Femur (tissue), 1 donor: Measurements from ENCODE around the gene ELK3.
A peak's percentile ranks its signal among the peaks of the same experiment; 100 is the strongest.

Experiments used
- DNase-seq: peaks from one replicate; pipeline ENCODE4 v3.0.0-alpha.2; 2017

The ELK3 gene

DNA sequence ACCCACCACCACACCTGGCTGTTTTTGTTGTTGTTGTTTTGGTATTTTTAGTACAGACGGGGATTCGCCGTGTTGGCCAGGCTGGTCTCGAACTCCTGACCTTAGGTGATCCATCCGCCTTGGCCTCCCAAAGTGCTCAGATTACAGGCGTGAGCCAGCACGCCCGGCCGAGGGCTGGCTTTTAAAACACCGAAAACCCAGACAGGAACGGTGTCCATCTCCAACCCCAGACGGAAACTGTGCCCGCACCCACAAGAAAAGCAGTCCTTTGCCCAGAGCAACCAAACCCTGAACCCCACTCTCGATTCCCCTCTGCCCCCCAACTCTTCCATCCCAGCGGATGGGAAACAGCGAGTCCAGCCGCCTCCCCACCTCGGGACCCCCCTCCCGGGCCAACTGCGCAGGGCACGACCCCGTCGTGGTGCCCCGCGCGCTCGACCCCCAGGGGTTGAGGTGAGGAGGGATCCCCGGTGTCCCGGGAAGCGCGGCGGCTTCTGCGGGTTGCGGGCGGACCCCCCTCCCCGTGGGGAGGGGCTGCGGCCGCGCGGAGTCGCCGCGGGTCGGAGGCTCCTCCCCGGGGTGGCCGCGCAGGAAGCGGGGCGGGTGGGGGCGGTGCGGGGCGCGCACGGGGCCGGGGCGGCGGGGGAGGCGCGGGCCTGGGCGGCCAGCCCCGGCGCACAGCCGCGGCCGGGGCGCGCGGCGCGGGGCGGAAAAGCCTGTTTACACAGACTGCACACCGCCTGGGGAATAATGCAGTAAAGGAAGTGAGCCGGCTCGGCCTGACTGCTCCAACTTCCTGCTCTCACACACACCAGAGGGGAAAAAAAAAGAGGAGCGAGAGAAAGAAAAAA is at the start of gene ELK3:
TSS of gene ELK3 (plus strand) at position 651 of the 851 bp plus-strand sequence.
- peak; percentile 80 for DNase-seq

GRCh38 chr12:96146747-96147146 is 47.4 kb upstream of the ELK3 start:
- DNase-seq, result no peak

DNA sequence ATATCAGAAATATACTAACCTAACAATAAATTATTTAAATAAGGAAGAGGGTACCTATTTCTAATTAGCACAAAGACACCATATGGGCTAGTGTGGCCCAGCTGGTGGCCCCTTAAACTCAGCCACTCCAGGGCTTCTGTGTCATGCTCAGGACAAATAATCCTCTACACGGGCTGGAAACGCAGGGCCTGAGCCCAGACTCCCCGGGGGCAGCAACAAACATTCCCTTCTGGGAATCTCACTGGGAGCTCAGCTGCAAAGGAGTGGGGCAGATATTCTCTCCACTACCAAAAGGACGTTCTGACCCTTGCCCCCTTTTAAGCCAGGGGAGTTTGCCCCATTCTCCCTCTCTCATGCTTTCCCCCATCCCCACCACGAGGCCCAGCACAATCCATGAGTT is 43.7 kb upstream of the ELK3 start:
- DNase-seq, result no peak

DNA sequence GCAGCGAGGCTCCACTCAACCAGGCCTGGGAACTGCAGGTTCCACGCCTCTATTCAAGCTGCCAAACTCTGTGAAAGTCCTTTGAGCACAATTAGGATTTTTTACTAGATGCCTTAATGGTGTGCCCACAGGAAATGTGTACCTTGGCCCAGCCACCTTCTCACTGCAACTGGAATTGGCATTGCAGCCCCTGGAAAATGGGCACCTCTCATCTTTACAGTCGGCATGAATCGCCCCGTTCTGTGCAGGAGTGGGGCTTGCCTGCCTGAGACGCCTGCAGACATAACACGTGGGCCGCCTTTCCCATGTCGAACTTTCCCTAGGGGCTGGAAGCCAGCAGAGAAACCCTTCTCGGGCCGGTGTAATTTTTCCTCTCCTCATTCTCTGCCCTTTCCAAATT is 42.0 kb upstream of the ELK3 start:
- DNase-seq, result peak; percentile 66

GRCh38 chr12:96153131-96153725 is 40.9 kb upstream of the ELK3 start:
- no peak for DNase-seq

DNA sequence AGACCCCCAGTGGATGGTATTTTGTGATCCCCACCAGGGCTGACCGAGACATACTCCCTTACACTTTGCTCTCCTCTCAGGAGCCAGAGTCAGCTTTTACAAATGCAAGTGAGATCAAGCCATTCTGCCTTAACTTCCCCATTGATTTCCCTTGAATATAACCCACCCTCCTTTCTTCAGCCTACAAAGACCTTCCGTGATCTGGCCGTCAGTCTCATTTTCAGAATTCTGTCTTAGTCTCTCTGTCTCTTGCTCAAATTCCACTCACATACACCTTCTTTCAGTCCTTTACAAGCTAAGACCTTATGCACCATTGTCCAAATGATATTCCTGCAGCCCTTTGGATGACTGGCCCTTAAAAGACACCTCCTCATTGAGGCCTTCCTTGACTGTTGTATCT is 39.0 kb upstream of the ELK3 start:
- DNase-seq, result no peak

GRCh38 chr12:96155781-96156180 is 38.4 kb upstream of the ELK3 start:
- no peak for DNase-seq

DNA sequence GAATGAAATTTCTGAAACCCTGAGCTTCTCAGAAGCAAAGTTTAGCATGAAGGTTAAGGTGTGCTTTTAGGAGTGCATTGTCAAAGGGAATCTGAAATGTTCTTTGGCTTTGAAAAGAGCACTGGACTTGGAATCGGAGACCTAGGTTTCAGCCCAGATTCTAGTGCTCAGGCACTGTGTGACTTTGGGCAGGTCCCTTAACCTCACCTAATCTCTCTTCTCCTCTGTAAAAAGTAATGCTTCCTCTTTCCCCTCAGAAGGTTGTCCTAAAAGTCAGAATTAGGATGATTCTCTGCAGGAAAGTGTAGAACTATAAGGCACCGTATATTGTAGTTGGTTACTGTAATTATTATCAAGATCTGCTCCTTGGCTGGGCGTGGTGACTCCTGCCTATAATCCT is 38.0 kb upstream of the ELK3 start:
- DNase-seq, result no peak

DNA sequence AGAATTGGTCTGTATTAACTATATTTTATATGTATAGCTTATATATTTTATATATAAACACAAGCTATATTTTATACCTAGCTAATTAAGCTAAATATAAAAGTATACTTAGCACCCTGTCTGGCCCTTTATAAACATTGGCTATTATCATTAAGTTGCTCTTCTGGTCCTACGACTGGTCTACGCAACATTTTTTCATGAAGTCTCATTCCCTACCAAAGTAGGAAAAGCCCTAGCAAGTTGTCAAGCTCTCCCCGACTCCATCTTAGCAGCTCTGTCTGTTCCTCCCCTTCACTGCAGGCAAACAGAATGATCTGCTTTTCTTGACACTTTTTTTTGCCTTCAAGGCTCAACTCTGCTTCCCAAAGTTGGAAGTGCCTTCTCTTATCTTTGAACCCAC is 36.7 kb upstream of the ELK3 start:
- no peak for DNase-seq

- no peak for DNase-seq
These were observed 29.0 kb upstream of the ELK3 start for GRCh38 chr12:96164951-96165811.

GRCh38 chr12:96166765-96167164 is 27.4 kb upstream of the ELK3 start:
- no peak for DNase-seq

DNA sequence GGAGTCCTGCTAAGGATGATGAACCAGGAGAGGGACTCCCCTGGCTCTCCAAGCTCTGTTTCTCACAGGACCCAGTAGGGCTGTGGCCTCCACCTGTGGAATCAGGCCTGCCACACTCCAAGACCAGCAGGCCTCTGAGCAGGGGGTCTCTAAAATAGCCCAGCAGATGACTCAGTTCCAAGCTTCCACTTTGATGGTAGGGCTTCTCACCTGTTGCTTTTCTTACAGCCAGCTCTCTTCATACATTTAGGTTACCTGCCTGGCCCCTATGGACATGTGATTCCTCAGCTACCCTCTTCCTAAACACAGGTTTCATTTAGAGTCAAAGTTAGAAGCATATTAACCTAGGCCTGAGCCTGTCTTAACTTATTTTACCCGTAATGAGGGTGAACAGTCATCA is 26.7 kb upstream of the ELK3 start:
- no peak for DNase-seq

GRCh38 chr12:96170328-96170727 is 23.8 kb upstream of the ELK3 start:
- no peak for DNase-seq

DNA sequence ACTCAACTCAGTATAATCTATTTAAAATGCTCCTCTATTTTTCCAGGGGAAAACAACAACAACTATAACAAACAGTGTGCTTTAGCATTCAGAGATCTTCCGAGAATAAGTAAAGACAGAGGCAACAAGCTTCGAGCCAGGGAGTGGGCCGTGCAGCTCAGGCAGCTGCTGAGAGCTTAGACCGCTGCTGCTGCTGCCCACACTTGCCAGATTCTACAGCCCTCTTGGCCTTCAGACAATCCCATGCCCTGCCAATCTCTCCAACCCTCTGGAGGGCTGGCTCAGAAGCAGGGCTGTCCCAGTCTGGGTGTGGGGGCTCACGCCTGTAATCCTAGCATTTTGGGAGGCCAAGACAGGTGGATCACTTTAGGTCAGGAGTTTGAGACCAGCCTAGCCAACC is 23.4 kb upstream of the ELK3 start:
- DNase-seq, result no peak

- DNase-seq, result no peak
These were observed 22.3 kb upstream of the ELK3 start for GRCh38 chr12:96171905-96172304.

DNA sequence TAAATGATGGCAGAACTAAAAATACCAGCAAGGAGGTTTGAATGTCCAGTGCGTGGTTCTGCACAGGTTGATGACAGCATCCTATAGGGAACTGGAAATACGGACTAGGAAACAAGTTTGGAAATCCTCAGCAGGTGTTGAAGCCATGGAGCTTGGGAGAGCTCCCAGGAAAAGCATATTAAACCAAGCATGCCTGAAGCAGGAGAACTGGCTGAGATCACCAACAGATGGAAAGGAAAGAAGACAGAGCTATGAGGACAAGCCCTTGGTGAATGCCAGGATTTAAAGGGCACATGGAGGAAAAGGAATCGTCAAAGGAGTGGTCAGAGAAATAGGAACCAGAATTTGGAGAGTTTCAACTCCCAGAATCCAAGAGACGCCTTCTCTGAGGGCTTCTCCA is 21.2 kb upstream of the ELK3 start:
- DNase-seq, result no peak

DNA sequence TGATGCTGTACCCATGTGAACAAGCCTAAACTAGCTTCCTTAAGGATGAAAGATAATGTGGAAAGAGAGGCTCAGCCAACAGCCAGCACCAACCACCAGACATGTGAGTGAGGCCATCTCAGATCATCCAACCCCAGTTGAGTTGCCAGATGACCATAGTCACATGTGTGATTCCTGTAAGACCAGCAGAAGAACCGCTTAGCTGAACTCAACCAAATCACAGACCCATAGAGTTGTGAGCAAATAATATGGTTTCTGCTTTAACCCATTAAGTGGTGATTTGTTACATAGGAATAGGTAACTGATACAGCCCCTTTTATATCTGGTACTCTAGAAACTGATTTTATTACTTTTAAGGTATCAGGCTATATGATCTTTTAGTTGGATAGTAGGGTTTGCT is 17.6 kb upstream of the ELK3 start:
- no peak for DNase-seq

GRCh38 chr12:96177013-96177412 is 17.2 kb upstream of the ELK3 start:
- no peak for DNase-seq

GRCh38 chr12:96183734-96184370 is 10.3 kb upstream of the ELK3 start:
- DNase-seq, result no peak

- no peak for DNase-seq
These were observed 8.3 kb upstream of the ELK3 start for GRCh38 chr12:96185914-96186313.

DNA sequence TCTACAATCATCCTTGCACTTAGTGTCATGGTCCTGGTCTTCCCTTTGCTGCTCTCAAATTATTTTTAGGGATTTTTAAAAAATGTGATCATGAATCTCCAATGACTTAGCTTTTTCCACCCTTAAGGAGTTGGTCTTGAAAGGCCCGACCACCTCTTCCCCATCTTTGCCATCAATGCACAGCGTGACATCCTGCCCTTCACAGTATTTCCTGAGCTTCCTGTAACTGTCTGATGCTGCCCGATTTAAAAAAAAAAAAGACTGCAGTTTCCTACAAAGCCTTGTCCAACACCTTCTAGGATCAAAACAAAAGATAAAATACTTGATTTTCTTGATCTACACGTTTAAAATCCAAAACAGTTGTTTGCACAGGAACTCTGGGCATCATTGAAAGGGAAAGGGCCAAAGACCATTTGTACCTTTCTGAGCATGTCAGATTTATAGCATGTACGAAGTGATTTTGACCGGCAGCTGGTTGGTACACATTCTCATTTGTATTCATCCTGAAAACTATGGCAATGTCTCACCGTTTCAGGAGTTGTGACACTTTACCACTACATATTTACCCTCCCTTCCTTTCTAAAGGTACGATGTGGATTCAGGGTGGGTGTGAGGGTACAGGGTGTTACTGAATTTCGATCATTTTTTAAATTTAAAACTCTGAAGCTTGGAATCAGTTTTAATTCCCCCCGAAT is 7.4 kb upstream of the ELK3 start:
- DNase-seq, result no peak

DNA sequence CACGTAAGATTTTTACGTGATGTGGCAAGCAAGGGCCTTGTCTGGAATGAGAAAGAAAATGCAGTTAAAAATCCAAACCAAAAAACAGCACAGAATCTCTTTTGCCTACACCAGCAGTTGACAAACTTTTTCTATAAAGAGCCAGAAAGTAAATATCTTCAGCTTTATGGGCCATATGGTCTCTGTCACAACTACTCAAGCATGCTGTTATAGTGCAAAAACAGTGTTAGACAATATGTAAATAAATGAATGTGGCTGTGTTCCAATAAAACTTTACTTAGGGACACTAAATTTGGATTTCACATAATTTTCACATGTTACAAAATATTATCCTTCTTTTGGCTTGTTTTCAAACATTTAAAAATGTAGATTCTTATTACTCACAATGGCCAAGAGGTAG is 6.2 kb upstream of the ELK3 start:
- DNase-seq, result no peak

DNA sequence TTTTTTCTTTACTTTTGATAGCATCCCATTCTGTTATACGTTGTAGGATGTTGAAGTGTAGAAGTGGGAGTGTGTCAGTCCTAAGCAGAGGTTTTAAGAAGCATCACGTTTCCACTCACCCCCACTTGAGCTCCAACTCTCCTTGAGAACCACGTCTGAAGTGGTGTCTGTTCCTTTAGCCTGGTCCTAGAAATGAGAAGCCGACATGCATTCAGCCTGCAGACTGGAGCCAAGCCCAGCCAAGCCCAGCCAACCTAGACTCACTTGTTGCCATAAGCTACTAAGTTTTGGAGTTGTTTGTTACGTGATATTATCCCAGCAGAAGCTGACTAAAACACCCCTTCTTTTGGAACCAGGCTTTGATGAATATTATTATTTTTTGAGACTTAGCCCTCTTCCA is 4.4 kb upstream of the ELK3 start:
- DNase-seq, result no peak
